Upper lobe of right lung (tissue), 1 donor: ENCODE data around the gene NAALADL2. TPM values are rescaled to one million over a fixed set of nuclear protein-coding genes. Genes with fewer than 3 reads are reported as not detected.
"Not testable (repeated sequence)": the region's sequence is repeated elsewhere in the genome, so short reads cannot be mapped to it uniquely, and the experiment has no call there.

Source experiments
- ATAC-seq: fragments of 200-7000 bp; cut with Tn5 transposase; one replicate; pipeline ENCODE4 v1.9.1; 2020; ENCODE audit warnings: mild to moderate bottlenecking, moderate library complexity
- DNase-seq: peaks from one replicate; pipeline ENCODE4 v3.0.0-alpha.2; 2020
- H3K27ac ChIP-seq: fragments of 200-600 bp; one replicate; pipeline ENCODE4 v1.8.0; 2022
- H3K27me3 ChIP-seq: fragments of 200-600 bp; one replicate; pipeline ENCODE4 v1.8.0; 2022; ENCODE audit warnings: mild to moderate bottlenecking
- H3K36me3 ChIP-seq: fragments of 200-600 bp; one replicate; pipeline ENCODE4 v1.8.0; 2022
- H3K4me1 ChIP-seq: fragments of 200-600 bp; one replicate; pipeline ENCODE4 v1.8.0; 2022
- H3K4me3 ChIP-seq: fragments of 200-600 bp; one replicate; pipeline ENCODE4 v1.8.0; 2022; ENCODE audit warnings: mild to moderate bottlenecking
- H3K9me3 ChIP-seq: fragments of 200-600 bp; one replicate; pipeline ENCODE4 v1.8.0; 2022
- CTCF ChIP-seq: fragments of 200-600 bp; IDR thresholded peaks from one replicate; pipeline ENCODE4 v1.8.0; 2022; ENCODE audit warnings: antibody characterized with exemption
- intact Hi-C: fragments of 100-400 bp; cut with DNase I; formaldehyde crosslinking; loops from one replicate; pipeline ENCODE4 v1.11.0; 2022
- total RNA-seq: library from RNA; stranded (reverse); fragmentation: NEBNext Ultra II Directional; extraction: Animal tissue kit (Norgen Biotek cat#: 25700); gene quantifications from one replicate; pipeline ENCODE4 v1.2.1, GENCODE V29; 2021
- donor health status: DM: no; HTN: yes; CAD: no; lungs with severe emphysema.

NAALADL2 gene
- total RNA-seq, 1 donor from 2014 or later, result 8.5 TPM

GRCh38 chr3:175777965-175778364, 918.8 kb downstream of the NAALADL2 start:
- no peaks in the 10 kb centered on the region for H3K27me3 ChIP-seq
- H3K4me1 ChIP-seq, result no peaks in the 10 kb centered on the region
- no peak overlapping the region for H3K4me3 ChIP-seq
- no peak for ATAC-seq
- no peak overlapping the region for H3K27ac ChIP-seq
- no peaks in the 10 kb centered on the region for H3K36me3 ChIP-seq
- TF ChIP-seq CTCF, result no peak
- intact Hi-C loops, result no loop called here
- no peak for DNase-seq
- no peaks in the 10 kb centered on the region for H3K9me3 ChIP-seq

DNA sequence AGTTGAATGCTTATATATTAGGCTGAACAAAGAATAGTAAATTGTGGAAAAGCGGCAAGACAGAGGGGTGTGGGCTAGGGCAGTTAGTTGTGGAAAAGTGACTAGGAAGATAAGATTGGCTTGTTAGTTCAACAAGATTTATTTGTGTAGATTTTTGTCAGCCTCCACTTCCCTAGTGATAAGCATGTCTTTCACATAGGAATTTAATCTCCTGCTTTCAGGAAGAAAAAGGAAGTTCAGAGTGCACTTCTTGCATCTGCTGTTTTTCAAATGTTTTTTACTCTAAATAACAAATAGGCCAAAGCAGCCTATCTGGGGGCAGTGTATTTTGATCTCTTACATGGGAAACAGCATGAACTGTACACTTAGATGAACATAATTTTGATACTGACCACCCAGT, 919.9 kb downstream of the NAALADL2 start:
- no peak overlapping the region for H3K4me3 ChIP-seq
- no peaks in the 10 kb centered on the region for H3K27me3 ChIP-seq
- DNase-seq (no peak), ATAC-seq (no peak)
- H3K9me3 ChIP-seq, result no peaks in the 10 kb centered on the region
- H3K27ac ChIP-seq, result no peak overlapping the region
- H3K4me1 ChIP-seq, result no peaks in the 10 kb centered on the region
- no peaks in the 10 kb centered on the region for H3K36me3 ChIP-seq
- intact Hi-C loops, result no loop called here
- no peak for TF ChIP-seq CTCF

- intact Hi-C loops, ATAC-seq, H3K9me3 ChIP-seq, H3K27ac ChIP-seq, H3K4me3 ChIP-seq, H3K27me3 ChIP-seq, DNase-seq, H3K4me1 ChIP-seq, H3K36me3 ChIP-seq: not testable (repeated sequence)
Measured at GRCh38 chr3:175787109-175787508, 928.0 kb downstream of the NAALADL2 start.

DNA sequence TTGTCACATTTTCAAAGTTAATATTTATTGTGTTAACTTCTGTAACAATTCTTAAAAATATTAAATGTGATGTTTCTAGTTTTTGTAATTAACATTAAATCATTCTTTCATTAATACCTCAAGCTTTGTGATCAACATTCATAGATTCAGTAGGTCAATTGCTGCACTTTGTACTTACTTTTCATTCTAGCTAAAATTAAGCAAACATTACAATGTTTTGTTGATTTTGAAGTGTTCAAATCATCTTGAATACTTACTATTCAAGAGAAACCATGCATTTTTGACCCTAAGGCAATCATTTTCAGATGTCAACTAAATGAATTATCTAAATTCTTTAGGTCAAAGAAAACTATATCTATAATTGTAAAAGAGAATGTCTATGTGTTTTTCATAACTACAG, 933.1 kb downstream of the NAALADL2 start:
- Histone ChIP-seq H3K27ac (no peak overlapping the region), H3K4me3 (no peak overlapping the region), H3K36me3 (no peaks in the 10 kb centered on the region), H3K9me3 (no peaks in the 10 kb centered on the region), H3K4me1 (no peaks in the 10 kb centered on the region), H3K27me3 (no peaks in the 10 kb centered on the region)
- DNase-seq (no peak), ATAC-seq (no peak)
- TF ChIP-seq CTCF, result no peak
- intact Hi-C loops, result no loop called here

DNA sequence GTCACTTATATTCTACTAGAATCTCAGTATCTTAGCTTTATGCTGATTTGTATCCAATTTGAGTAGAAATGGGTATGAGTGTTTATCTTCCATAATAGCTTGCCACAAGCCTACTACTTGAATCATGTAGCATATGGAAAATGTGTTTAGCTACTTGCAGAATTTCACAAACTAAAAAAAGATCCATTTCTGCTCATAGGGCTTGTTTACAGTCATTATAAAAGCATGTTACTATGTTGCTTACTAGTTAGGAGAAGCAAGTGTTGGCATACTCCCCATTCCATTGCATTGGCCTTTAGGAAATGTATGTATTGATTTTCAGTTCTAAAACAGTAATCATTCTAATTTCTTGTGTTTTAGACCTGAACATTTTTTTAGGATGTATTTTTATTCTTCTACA, 939.2 kb downstream of the NAALADL2 start:
- DNase-seq, result no peak
- Histone ChIP-seq H3K9me3 (no peaks in the 10 kb centered on the region), H3K4me3 (no peak overlapping the region), H3K27ac (no peak overlapping the region), H3K36me3 (no peaks in the 10 kb centered on the region), H3K27me3 (no peaks in the 10 kb centered on the region), H3K4me1 (no peaks in the 10 kb centered on the region)
- no peak for ATAC-seq
- intact Hi-C loops, result no loop called here
- no peak for TF ChIP-seq CTCF

DNA sequence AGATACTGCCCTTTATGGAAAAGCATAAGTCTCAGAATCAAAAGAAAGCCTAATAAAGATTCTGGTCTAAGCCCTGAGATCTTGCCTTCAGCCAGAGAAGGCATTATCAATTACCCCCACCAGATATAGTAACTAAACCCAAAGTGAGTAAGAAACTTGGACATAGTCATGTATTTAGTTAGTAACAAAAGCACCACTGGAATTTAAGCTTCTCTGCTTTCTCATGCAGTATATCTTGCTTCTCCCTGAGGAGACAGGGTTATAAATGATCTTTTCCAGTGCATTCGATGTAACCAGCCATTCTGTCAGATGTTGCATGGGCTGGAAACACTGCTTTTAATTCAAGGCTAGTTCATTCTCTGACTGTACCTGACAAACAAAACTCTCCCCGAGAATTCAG, 946.7 kb downstream of the NAALADL2 start:
- no peak for TF ChIP-seq CTCF
- no peaks in the 10 kb centered on the region for H3K27me3 ChIP-seq
- H3K9me3 ChIP-seq, result no peaks in the 10 kb centered on the region
- no peak for ATAC-seq
- no peaks in the 10 kb centered on the region for H3K36me3 ChIP-seq
- no peak overlapping the region for H3K4me3 ChIP-seq
- intact Hi-C loops, result no loop called here
- DNase-seq, result no peak
- H3K4me1 ChIP-seq, result no peaks in the 10 kb centered on the region
- H3K27ac ChIP-seq, result no peak overlapping the region
